Measurements from ENCODE around the gene OTUD7B. TPM values are rescaled to one million over a fixed set of nuclear protein-coding genes. Genes with fewer than 3 reads are reported as not detected.

The OTUD7B gene
- total RNA-seq, 2 experiments from 2014 or later: 2.0 to 2.9 TPM

DNA sequence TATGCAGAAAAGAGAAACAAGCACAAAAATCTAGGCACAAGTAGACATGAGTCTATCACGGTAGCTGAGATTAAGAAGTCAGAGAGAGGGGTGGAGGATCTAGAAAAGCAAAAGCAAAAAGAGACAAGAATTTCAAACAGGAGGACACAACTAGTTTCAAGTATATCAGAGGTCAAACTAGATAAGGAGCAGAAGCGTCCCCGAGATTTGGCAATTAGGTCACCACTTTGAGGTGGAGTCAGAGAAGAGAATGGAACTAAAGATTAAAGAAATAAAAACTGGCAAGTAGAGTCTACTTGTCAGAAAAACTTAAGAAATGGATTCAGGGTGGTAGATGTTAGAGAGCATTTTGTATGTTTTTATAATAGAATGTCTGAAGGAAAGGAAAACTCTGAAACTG, 85.2 kb downstream of the OTUD7B start:
- H3K27ac ChIP-seq (ENCODE audit: low read depth in 1 of 2, low read length in 2 of 2): no peak overlapping the region
- no peaks in the 10 kb centered on the region for H3K27me3 ChIP-seq (ENCODE audit: control insufficient read depth in 1 of 2, insufficient read depth in 2 of 2, low read length in 2 of 2)
- H3K27ac Mint-ChIP-seq: peak overlapping the region; percentile 8
- no peaks in the 10 kb centered on the region for H3K9me3 ChIP-seq (ENCODE audit: control insufficient read depth in 1 of 2, insufficient read depth in 1 of 2, low read length in 2 of 2)
- no peaks in the 10 kb centered on the region for H3K9me3 Mint-ChIP-seq
- H3K4me3 ChIP-seq (ENCODE audit: low read length): no peak overlapping the region
- H3K36me3 Mint-ChIP-seq (ENCODE audit: low read depth): peaks cover 69% of the 10 kb centered on the region
- intact Hi-C loops (cut with DNase I, micrococcal nuclease): no loop called here
- no peaks in the 10 kb centered on the region for H3K27me3 Mint-ChIP-seq
- H3K4me3 Mint-ChIP-seq: peak overlapping the region; percentile 98
- peaks cover 28% of the 10 kb centered on the region for H3K4me1 ChIP-seq (ENCODE audit: insufficient read depth, low read length)
- TF ChIP-seq, protein P1, sequence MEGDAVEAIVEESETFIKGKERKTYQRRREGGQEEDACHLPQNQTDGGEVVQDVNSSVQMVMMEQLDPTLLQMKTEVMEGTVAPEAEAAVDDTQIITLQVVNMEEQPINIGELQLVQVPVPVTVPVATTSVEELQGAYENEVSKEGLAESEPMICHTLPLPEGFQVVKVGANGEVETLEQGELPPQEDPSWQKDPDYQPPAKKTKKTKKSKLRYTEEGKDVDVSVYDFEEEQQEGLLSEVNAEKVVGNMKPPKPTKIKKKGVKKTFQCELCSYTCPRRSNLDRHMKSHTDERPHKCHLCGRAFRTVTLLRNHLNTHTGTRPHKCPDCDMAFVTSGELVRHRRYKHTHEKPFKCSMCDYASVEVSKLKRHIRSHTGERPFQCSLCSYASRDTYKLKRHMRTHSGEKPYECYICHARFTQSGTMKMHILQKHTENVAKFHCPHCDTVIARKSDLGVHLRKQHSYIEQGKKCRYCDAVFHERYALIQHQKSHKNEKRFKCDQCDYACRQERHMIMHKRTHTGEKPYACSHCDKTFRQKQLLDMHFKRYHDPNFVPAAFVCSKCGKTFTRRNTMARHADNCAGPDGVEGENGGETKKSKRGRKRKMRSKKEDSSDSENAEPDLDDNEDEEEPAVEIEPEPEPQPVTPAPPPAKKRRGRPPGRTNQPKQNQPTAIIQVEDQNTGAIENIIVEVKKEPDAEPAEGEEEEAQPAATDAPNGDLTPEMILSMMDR (IDR thresholded peaks at IDR 0.05): no peak
- ATAC-seq (ENCODE audit: poor library complexity): no peak
- H3K4me1 Mint-ChIP-seq (ENCODE audit: low read depth): peaks cover 47% of the 10 kb centered on the region
- POLR2A ChIA-PET: interaction anchor here (1.3 kb wide), 1 partner anchor 9 kb away, joined by 3 read pairs; no protein-coding TSS in a partner anchor
- no peak for DNase-seq
- CTCF ChIA-PET: no interaction called here
- peaks cover 50% of the 10 kb centered on the region for H3K36me3 ChIP-seq (ENCODE audit: insufficient read depth, low read length)

DNA sequence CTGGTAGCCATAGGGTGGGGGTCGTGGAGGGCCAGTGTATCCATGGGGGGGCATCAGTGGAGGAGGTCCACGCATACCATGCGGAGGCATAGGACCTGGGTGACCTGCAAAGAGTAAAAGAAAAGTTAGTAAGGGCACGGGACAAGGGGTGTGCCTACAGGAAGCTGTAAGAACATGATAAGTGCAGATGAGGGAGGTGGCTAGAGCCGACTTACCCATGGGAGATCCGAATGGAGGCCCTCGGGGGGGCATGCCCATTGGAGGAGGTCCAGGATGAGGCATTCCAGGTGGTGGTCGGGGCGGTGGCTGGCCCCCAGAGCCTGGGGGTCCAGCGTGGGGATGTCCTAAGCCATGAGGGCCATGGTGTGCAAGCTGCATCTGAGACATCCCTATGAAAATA, 86.9 kb downstream of the OTUD7B start:
- POLR2A ChIA-PET: interaction anchor here (1.0 to 3.3 kb wide), 2 partner anchors 35 to 37 kb away, joined by 3 to 18 read pairs; a partner anchor contains a TSS
- peaks cover 41% of the 10 kb centered on the region for H3K4me1 Mint-ChIP-seq (ENCODE audit: low read depth)
- CTCF ChIA-PET: no interaction called here

DNA sequence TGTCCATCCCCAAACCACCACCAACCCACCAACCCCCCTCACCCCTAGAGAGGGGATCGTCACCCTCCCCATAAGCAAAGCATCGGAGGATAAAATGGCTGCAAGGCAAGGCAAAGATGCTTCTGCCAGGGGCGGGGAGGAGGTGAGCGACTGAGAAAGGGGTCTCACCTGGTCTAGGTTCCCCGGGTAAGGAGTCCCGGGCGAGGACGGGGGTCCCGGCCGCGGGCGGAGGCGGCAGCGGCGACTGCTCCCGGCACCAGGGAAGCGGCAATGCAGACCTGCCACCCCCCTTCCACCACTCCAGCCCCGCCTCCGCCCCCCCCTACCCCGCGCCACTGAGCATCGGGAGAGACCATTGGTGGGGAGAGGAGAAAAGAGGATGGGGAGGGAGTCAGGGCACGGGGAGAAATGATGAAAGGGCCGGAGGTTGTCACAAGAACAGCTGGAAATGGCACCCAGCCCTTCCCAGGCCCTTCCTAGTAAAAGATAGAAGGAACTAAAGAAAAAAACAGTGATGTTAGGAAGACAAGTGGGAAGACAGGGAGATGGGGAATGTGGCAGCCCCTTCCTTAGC, 92.9 kb downstream of the OTUD7B start, which contains the start of gene SV2A:
Gene SV2A (minus strand): TSS at position 274 of the 574 bp plus-strand sequence. CDS start 4,004 bp downstream, outside the sequence.
- ATAC-seq (ENCODE audit: poor library complexity) (peak; percentile 68), DNase-seq (peak in 13 of 14 experiments; percentile 12 to 72 (median 44))
- Histone ChIP-seq H3K27ac (ENCODE audit: low read depth in 1 of 2, low read length in 2 of 2) (no peak within 1 kb of the TSS), H3K36me3 (ENCODE audit: insufficient read depth, low read length) (peaks cover 9% of the 10 kb centered on the region), H3K27me3 (ENCODE audit: control insufficient read depth in 1 of 2, insufficient read depth in 2 of 2, low read length in 2 of 2) (no peaks in the 10 kb centered on the region), H3K4me3 (ENCODE audit: low read length) (peak within 1 kb of the TSS; percentile 72), H3K9me3 (ENCODE audit: control insufficient read depth in 1 of 2, insufficient read depth in 1 of 2, low read length in 2 of 2) (no peaks in the 10 kb centered on the region), H3K4me1 (ENCODE audit: insufficient read depth, low read length) (peaks cover 26% of the 10 kb centered on the region)
- peak within 1 kb of the TSS; percentile 63 for H3K27ac Mint-ChIP-seq
- no peaks in the 10 kb centered on the region for H3K9me3 Mint-ChIP-seq
- CTCF ChIA-PET: no interaction called here
- TF ChIP-seq, protein P1 (IDR thresholded peaks at IDR 0.05): no peak
- H3K4me3 Mint-ChIP-seq: peak within 1 kb of the TSS; percentile 88
- intact Hi-C loops (cut with DNase I, micrococcal nuclease): no loop called here
- H3K36me3 Mint-ChIP-seq (ENCODE audit: low read depth): peaks cover 13% of the 10 kb centered on the region
- peaks cover 43% of the 10 kb centered on the region for H3K4me1 Mint-ChIP-seq (ENCODE audit: low read depth)
- POLR2A ChIA-PET: interaction anchor here (1.0 to 4.2 kb wide), 2 partner anchors 10 to 31 kb away, joined by 3 to 47 read pairs; a partner anchor contains a TSS
- no peaks in the 10 kb centered on the region for H3K27me3 Mint-ChIP-seq

More for the DNA sequence above, 86.9 kb downstream of the OTUD7B start:
- intact Hi-C loops (cut with DNase I, micrococcal nuclease): no loop called here
- ATAC-seq (ENCODE audit: poor library complexity): no peak
- no peak overlapping the region for H3K27ac ChIP-seq (ENCODE audit: low read depth in 1 of 2, low read length in 2 of 2)
- no peak for DNase-seq
- Mint-ChIP-seq H3K27me3 (no peaks in the 10 kb centered on the region), H3K4me3 (peak overlapping the region; percentile 22), H3K27ac (no peak overlapping the region), H3K9me3 (no peaks in the 10 kb centered on the region), H3K36me3 (ENCODE audit: low read depth) (peaks cover 69% of the 10 kb centered on the region)
- no peak overlapping the region for H3K4me3 ChIP-seq (ENCODE audit: low read length)
- H3K9me3 ChIP-seq (ENCODE audit: control insufficient read depth in 1 of 2, insufficient read depth in 1 of 2, low read length in 2 of 2): no peaks in the 10 kb centered on the region
- peaks cover 50% of the 10 kb centered on the region for H3K36me3 ChIP-seq (ENCODE audit: insufficient read depth, low read length)
- H3K27me3 ChIP-seq (ENCODE audit: control insufficient read depth in 1 of 2, insufficient read depth in 2 of 2, low read length in 2 of 2): no peaks in the 10 kb centered on the region
- TF ChIP-seq, protein P1 (IDR thresholded peaks at IDR 0.05): no peak
- peaks cover 27% of the 10 kb centered on the region for H3K4me1 ChIP-seq (ENCODE audit: insufficient read depth, low read length)
